Ovary (tissue), 9 donors: ENCODE measurements around the gene ATP11C. TPM values are rescaled to one million over a fixed set of nuclear protein-coding genes. Genes with fewer than 3 reads are reported as not detected.

Experiments used
- DNase-seq, 5 donors: peaks; one replicate each; pipeline ENCODE4 v3.0.0-alpha.2; 2019 to 2020
- H3K27ac ChIP-seq, 2 donors: fragments of 200-600 bp; one replicate each; pipeline versions ENCODE4 v1.5.1 to v1.8.0; 2019 to 2022
- H3K27me3 ChIP-seq: fragments of 200-600 bp; one replicate; pipeline ENCODE4 v1.8.0; 2022
- H3K36me3 ChIP-seq: fragments of 200-600 bp; sonication (generic); one replicate; pipeline ENCODE4 v1.5.1; 2019
- H3K4me1 ChIP-seq: one replicate; pipeline ENCODE4 v1.8.1; 2013; ENCODE audit warnings: mild to moderate bottlenecking, moderate library complexity; ENCODE audit not compliant: insufficient read depth
- H3K4me3 ChIP-seq: fragments of 200-600 bp; sonication (generic); one replicate; pipeline ENCODE4 v1.5.1; 2017
- H3K9me3 ChIP-seq, 2 donors: fragments of 200-600 bp in 1 of 2; sonication (generic) in 1 of 2; one replicate each; pipeline versions ENCODE4 v1.5.1 to v1.8.1; 2013 to 2019; ENCODE audit warnings: mild to moderate bottlenecking in 1 of 2, moderate library complexity in 1 of 2
- EP300 ChIP-seq: sonication (generic); formaldehyde crosslinking; IDR thresholded peaks from one replicate; pipeline ENCODE4 v1.6.1; 2017; ENCODE audit warnings: antibody characterized with exemption
- POLR2A ChIP-seq: fragments of 450-650 bp; IDR thresholded peaks from one replicate; pipeline ENCODE4 v1.6.1; 2017; ENCODE audit warnings: antibody characterized with exemption, mild to moderate bottlenecking, moderate library complexity
- WGBS, 3 donors: extraction: QIAGEN DNeasy Blood & Tissue Kit in 1 of 3; methylation state at CpG; one replicate each; pipeline versions ENCODE4 v1.1.5 to v1.1.7; 2013 to 2017; 5-methylcytosine and 5-hydroxymethylcytosine counted together
- intact Hi-C, 4 donors: fragments of 100-400 bp; cut with DNase I; formaldehyde crosslinking; loops; one replicate each; pipeline versions ENCODE4 v1.11.0 to v1.15.1; 2022 to 2023
- polyA plus RNA-seq, 2 donors: library from polyadenylated mRNA; stranded (reverse); fragments of 200-250 nt in 1 of 2; fragments of 350-450 nt in 1 of 2; fragmentation: Illumina TruSeq in 1 of 2; extraction: RNeasy Lipid Tissue Mini Kit (QIAGEN cat#74804) in 1 of 2; gene quantifications; one replicate each; pipeline ENCODE4 v1.2.3, GENCODE V29; 2013 to 2014
- total RNA-seq, 7 donors: library from RNA; depleted of rRNA in 2 of 7; stranded (reverse); fragments of >200 nt in 2 of 7; fragmentation: NEBNext Ultra II Directional in 3 of 7; extraction: Animal tissue kit (Norgen Biotek cat#: 25700) in 3 of 7; gene quantifications; one replicate each; pipeline versions ENCODE4 v1.1.0 to v1.2.4, GENCODE V29; 2016 to 2023
- TF ChIP-seq, protein P1 (sequence below), 3 donors: fragments of 450-650 bp in 2 of 3; fragments of 200-600 bp in 1 of 3; IDR thresholded peaks; one replicate each; pipeline versions ENCODE4 v1.5.1 to v1.8.0; 2016 to 2022; ENCODE audit warnings: antibody characterized with exemption in 3 of 3, mild to moderate bottlenecking in 1 of 3
- donor health status: DM: no; HTN: no; CAD: no; lungs with moderate emphysema.
- donor health status: DM: no; HTN: no; CAD: no.
- donor health status: Bipolar disorder and iron deficiency.
- donor health status: DM: yes; HTN: yes; CAD: no.
- donor health status: DM: no; HTN: no; CAD: no.
- donor health status: DM: yes; HTN: yes; CAD: no.

Gene ATP11C
- total and polyA plus RNA-seq, 9 donors, result 13.0 to 34.7 (median 22.9) TPM

DNA sequence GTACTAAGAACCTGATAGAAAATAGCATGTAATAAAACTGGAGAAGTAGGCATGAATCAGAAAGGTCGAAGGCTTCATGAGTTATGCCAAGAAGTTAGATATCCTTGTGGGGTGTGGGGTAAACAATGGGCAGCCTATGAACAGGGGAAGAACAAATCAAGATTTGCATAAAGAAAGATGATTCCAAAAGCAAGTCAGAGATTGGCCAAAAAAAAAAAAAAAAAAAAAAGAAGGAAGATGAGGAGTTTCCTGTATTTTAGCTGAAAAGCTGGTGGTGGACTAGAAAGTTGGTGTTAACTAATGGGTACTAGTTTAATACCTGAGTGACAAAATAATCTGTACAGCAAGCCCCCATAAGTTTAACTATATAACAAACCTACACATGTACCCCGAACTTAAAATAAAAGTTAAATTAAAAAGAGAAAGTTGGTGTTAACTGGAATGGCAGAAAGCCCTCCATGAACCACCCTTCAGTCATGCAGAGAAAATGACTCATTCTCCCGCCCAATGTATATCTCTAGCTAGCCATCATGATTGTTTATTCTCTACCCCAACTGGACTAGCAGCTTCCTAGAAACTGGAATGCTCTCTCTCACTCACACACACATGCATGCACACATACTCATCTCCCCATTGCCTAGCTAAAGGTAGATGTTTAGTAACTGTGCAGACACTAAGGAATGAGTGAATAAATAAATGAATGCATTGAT is 41.7 kb downstream of the ATP11C start:
- no peaks in the 10 kb centered on the region for H3K9me3 ChIP-seq
- intact Hi-C loops, result no loop called here
- H3K4me3 ChIP-seq, result no peak overlapping the region
- no peaks in the 10 kb centered on the region for H3K36me3 ChIP-seq
- DNase-seq, result no peak
- H3K27ac ChIP-seq, result no peak overlapping the region
- peaks cover 2% of the 10 kb centered on the region for H3K4me1 ChIP-seq
- 69 to 76% (median 70%) methylated on average over 3 of the region's 3 CpGs for WGBS, 3 donors
- no peaks in the 10 kb centered on the region for H3K27me3 ChIP-seq
- TF ChIP-seq, protein P1, sequence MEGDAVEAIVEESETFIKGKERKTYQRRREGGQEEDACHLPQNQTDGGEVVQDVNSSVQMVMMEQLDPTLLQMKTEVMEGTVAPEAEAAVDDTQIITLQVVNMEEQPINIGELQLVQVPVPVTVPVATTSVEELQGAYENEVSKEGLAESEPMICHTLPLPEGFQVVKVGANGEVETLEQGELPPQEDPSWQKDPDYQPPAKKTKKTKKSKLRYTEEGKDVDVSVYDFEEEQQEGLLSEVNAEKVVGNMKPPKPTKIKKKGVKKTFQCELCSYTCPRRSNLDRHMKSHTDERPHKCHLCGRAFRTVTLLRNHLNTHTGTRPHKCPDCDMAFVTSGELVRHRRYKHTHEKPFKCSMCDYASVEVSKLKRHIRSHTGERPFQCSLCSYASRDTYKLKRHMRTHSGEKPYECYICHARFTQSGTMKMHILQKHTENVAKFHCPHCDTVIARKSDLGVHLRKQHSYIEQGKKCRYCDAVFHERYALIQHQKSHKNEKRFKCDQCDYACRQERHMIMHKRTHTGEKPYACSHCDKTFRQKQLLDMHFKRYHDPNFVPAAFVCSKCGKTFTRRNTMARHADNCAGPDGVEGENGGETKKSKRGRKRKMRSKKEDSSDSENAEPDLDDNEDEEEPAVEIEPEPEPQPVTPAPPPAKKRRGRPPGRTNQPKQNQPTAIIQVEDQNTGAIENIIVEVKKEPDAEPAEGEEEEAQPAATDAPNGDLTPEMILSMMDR (IDR thresholded peaks at IDR 0.05), result no peak
- no peak for TF ChIP-seq POLR2A
- no peak for TF ChIP-seq EP300

DNA sequence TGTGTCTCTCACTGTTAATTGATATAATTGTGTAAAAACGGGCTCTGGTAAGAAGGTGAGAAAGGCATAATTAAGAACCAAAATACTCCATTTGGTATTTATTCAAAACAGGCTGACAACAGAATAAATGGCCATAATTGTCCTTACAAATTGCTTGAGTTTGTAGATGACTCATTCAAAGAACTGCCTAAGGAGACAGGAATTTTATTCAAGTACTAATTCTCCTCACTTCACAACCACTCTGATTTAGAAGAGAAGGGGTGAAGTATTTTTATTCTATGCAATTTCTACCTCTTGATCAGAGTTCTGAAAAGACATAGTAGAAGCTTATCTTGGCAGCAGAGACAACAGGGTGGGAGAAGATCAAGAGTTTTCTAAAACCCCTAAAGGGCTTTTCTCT is 43.1 kb downstream of the ATP11C start:
- no peak for DNase-seq
- TF ChIP-seq POLR2A (no peak), EP300 (no peak)
- TF ChIP-seq, protein P1 (IDR thresholded peaks at IDR 0.05), result no peak
- no peaks in the 10 kb centered on the region for H3K9me3 ChIP-seq
- H3K36me3 ChIP-seq, result no peaks in the 10 kb centered on the region
- intact Hi-C loops, result no loop called here
- H3K27me3 ChIP-seq, result no peaks in the 10 kb centered on the region
- peaks cover 2% of the 10 kb centered on the region for H3K4me1 ChIP-seq
- no peak overlapping the region for H3K4me3 ChIP-seq
- 31 to 47% (median 41%) methylated on average over 1 of the region's 1 CpG for WGBS, 3 donors
- no peak overlapping the region for H3K27ac ChIP-seq

DNA sequence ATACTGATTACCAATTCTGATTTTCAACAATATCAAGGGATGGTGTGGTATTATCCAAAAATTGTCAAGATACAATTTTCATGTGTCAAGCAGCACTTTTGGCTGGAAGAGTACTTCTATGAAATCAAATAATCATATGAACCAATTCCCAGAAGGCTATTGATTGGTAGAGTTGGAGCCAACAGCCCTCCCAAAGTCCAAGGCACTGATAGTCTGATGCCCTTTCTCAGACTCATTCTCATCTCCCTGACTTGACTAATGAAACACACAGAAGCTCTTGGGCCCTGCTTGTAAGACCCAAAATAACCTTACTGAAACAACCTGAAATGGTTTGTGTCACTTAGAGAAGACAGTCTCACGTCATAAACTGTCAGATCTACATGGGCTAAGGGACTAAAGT is 48.9 kb downstream of the ATP11C start:
- WGBS, 3 donors, result 58 to 79% (median 59%) methylated on average over 1 of the region's 1 CpG
- no peak for DNase-seq
- Histone ChIP-seq H3K27ac (no peak overlapping the region), H3K4me3 (no peak overlapping the region), H3K36me3 (no peaks in the 10 kb centered on the region), H3K4me1 (peaks cover 7% of the 10 kb centered on the region), H3K9me3 (no peaks in the 10 kb centered on the region), H3K27me3 (no peaks in the 10 kb centered on the region)
- intact Hi-C loops, result no loop called here
- TF ChIP-seq EP300 (no peak), POLR2A (no peak)
- TF ChIP-seq, protein P1 (IDR thresholded peaks at IDR 0.05), result no peak

DNA sequence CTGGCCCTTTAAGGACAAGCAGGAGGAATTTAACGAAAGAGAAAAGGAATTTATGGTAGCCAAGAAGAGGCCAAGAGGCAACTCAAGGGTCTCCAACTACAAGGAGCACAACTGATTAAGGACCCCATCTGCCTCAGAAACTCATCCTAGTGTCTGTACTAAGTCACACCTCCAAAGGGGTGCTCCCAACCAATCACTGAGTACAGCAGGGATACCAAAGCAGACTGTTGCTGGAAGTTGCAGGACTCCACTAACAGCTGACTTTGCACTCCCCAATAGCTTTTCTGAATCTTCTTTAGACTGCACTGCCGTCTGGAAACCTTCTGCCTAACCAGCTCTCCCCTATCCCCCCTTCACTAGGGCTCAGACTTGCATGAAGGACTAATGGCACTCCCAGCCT is 50.6 kb downstream of the ATP11C start:
- Histone ChIP-seq H3K4me1 (peaks cover 7% of the 10 kb centered on the region), H3K36me3 (no peaks in the 10 kb centered on the region), H3K27me3 (no peaks in the 10 kb centered on the region), H3K9me3 (no peaks in the 10 kb centered on the region), H3K27ac (no peak overlapping the region), H3K4me3 (no peak overlapping the region)
- intact Hi-C loops, result no loop called here
- 16 to 26% (median 18%) methylated on average over 2 of the region's 2 CpGs for WGBS, 3 donors
- DNase-seq, result no peak
- TF ChIP-seq, protein P1 (IDR thresholded peaks at IDR 0.05), result no peak
- TF ChIP-seq EP300 (no peak), POLR2A (no peak)
